GM18499 (cell line): ENCODE measurements around the gene VAMP4.

Experiments
- ATAC-seq: cut with Tn5 transposase; IDR thresholded peaks from one replicate; pipeline ENCODE4 v1.9.1; 2021; ENCODE audit warnings: moderate number of reproducible peaks; ENCODE audit not compliant: insufficient read depth, unreplicated experiment

The VAMP4 gene

DNA sequence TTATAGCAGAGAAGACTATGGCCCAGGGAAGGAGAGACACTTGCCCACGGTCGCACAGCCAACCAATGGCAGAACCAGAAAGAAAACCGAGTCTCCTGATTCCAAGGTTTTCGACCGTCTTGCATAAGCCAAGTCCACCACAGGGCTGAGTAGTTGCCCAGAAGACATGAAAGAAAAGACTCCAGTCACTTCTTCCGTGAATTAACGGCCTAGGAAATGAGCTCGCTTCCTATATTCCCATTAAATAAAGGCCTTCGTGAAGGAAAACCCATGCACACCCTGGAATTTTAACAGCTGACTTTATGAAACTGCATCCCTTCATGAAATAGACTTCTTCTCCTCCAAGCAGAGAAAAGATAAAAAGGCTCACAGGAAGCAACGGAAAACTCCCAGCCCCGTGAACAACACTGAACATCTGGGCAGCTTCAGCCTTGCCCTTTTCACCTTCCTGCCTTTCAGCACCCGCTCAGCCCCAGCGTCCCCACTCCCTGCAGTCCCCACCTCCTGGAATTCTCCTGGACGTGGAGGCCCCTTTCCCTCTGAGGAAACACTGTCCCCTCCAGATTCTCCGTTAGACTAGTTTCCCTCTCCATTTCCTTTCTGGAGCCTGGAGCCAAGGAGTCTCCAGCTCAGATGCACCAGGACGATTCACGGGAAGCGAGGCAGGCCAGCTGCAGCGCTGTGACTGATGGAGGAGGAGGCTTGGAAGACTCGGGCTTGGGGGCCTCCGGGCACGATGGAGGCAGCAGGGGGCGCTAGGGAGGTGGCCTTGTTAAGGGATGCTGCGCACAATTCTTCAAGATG lies 86.7 kb downstream of the VAMP4 start:
- ATAC-seq = no peak

DNA sequence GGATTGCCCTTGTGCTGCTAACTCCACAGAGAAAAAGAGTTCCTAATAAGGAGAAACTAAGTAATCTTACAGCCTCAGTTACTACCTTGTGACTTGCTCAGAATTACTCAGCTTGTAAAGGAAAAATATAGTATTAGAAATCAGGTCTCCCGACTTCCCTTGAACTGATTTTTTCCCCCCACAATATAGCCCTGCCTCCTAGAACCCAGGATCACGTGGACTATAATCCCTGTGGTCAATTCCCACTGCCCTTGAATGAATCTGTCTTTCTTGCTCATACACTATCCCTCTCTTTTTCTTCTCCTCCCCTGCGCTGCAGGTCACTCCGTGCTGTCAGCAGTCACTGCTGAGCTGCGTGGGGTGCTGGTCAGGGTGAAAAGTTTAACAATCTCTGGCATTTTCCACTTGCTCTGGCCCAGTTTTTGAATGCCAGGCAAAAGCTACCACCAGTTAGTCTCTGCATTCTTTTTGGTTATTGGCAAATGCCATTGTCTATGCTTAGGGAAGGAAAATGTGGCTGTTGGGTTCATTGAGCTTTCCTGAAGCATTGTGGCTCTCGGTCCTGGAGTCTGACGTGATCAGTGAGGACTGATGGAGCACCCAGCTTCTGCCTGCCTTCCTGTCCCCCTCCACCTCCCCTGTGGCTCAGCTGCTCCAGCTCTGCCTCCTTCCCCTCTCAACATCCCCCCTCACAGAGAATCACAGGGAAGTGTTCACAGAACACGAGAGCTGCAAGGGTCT lies 87.5 kb downstream of the VAMP4 start:
- ATAC-seq = no peak

DNA sequence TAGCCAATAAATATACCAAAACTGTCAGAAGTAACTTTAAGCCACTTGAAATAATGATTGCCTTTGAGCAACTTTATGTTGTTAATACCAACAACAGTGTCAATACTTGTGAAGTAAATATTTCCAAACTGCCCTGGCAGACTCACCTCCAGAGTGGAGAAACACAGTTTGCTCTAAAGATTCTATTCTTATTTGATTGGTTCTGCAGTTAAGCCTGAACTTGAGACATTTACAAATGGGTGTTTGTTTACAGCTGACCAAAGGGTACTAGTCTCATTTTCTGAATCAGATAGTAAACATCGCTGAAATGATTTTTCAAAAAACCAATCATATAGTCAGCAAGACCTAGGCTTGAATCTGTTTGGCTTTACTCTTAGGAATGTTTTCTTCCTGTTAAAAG lies 88.1 kb downstream of the VAMP4 start:
- ATAC-seq = no peak

DNA sequence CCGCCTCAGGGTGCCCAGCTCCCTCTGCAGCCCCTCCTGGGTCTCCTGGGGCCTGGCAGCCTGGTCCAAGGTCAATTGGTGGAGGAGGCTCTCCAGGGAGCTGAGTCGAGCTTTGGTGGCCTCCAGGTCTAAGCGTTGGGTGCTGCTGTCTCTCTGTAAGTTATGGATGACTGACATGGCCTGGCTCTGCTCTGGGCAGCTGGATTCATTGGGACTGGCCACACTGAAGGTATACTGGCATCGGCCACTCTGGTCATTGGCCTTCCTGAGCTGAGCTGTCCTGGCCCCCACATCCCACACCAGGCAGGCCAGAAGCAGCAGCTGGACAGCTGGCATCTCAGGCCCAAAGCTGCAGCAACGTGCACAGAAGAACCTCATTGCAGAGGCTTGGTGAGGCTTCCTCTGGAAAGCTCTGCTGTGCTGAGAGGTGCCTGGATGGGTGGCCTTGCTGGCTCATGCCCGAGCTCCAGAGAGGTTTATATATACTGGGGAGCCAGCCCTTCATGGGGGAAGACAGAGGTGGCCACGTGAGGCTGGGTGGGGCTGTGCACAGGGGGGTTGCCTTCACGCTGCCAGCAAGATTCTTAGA lies 89.5 kb downstream of the VAMP4 start, which contains the start of gene MYOC:
Gene MYOC, minus strand, starts transcription at position 455 of the 589 bp plus-strand sequence. Its CDS starts 77 bp downstream, at position 378.
- no peak for ATAC-seq
